Effector memory CD4-positive, alpha-beta T cell (primary cell): ENCODE data around the gene TIMM23B.
"Not testable (repeated sequence)": the region's sequence is repeated elsewhere in the genome, so short reads cannot be mapped to it uniquely, and the experiment has no call there.

Source experiments
- DNase-seq, 3 donors: peaks; one replicate each; pipeline ENCODE4 v3.0.0-alpha.2; 2020
- H3K27ac ChIP-seq: 2 replicates; pipeline ENCODE4 v1.7.0; 2013; ENCODE audit warnings: mild to moderate bottlenecking, low read length, moderate library complexity; ENCODE audit not compliant: insufficient read depth, poor library complexity, severe bottlenecking
- H3K27me3 ChIP-seq: replicated peaks from 2 replicates; pipeline ENCODE4 v1.7.0; 2013; ENCODE audit warnings: mild to moderate bottlenecking, low read length; ENCODE audit not compliant: insufficient read depth, control insufficient read depth, poor library complexity, severe bottlenecking
- H3K36me3 ChIP-seq: 2 replicates; pipeline ENCODE4 v1.7.0; 2013; ENCODE audit warnings: mild to moderate bottlenecking, low read length, moderate library complexity; ENCODE audit not compliant: control insufficient read depth, insufficient read depth
- H3K4me1 ChIP-seq: 2 replicates; pipeline ENCODE4 v1.7.0; 2013; ENCODE audit warnings: low read length, mild to moderate bottlenecking; ENCODE audit not compliant: control insufficient read depth, insufficient read depth, poor library complexity, severe bottlenecking
- H3K4me3 ChIP-seq: 2 replicates; pipeline ENCODE4 v1.7.0; 2013; ENCODE audit warnings: low read length, low read depth, mild to moderate bottlenecking; ENCODE audit not compliant: insufficient read depth, poor library complexity, severe bottlenecking
- H3K9me3 ChIP-seq: 2 replicates; pipeline ENCODE4 v1.7.0; 2013; ENCODE audit warnings: mild to moderate bottlenecking, low read length, moderate library complexity; ENCODE audit not compliant: control insufficient read depth

Gene TIMM23B

GRCh38 chr10:49972094-49972493 is 30.2 kb downstream of the TIMM23B start:
- H3K27ac ChIP-seq, H3K9me3 ChIP-seq, H3K27me3 ChIP-seq, H3K4me3 ChIP-seq, H3K36me3 ChIP-seq, H3K4me1 ChIP-seq, DNase-seq: not testable (repeated sequence)

- not testable (repeated sequence) for DNase-seq, H3K27me3 ChIP-seq, H3K27ac ChIP-seq, H3K36me3 ChIP-seq, H3K4me3 ChIP-seq, H3K9me3 ChIP-seq, H3K4me1 ChIP-seq
Measured at GRCh38 chr10:49977756-49978155, 35.9 kb downstream of the TIMM23B start.

- H3K4me3 ChIP-seq, H3K27me3 ChIP-seq, H3K9me3 ChIP-seq, H3K36me3 ChIP-seq, H3K27ac ChIP-seq, H3K4me1 ChIP-seq, DNase-seq: not testable (repeated sequence)
Measured at GRCh38 chr10:49987207-49987606, 45.4 kb downstream of the TIMM23B start.

GRCh38 chr10:49988376-49988775 is 46.5 kb downstream of the TIMM23B start, which contains the start of gene AGAP6:
Gene AGAP6, plus strand, starts transcription at chr10:49988406. Its CDS starts 310 bp downstream, at chr10:49988716.
- DNase-seq, H3K27ac ChIP-seq, H3K27me3 ChIP-seq, H3K9me3 ChIP-seq, H3K4me1 ChIP-seq, H3K36me3 ChIP-seq, H3K4me3 ChIP-seq: not testable (repeated sequence)

GRCh38 chr10:49995321-49995720 is 53.5 kb downstream of the TIMM23B start:
- not testable (repeated sequence) for H3K27me3 ChIP-seq, H3K4me3 ChIP-seq, H3K27ac ChIP-seq, H3K9me3 ChIP-seq, H3K4me1 ChIP-seq, DNase-seq, H3K36me3 ChIP-seq

- H3K4me1 ChIP-seq, H3K27me3 ChIP-seq, DNase-seq, H3K36me3 ChIP-seq, H3K27ac ChIP-seq, H3K4me3 ChIP-seq, H3K9me3 ChIP-seq: not testable (repeated sequence)
Measured at GRCh38 chr10:50014024-50014423, 72.2 kb downstream of the TIMM23B start.

GRCh38 chr10:50015596-50016220 is 73.9 kb downstream of the TIMM23B start:
- not testable (repeated sequence) for H3K4me3 ChIP-seq, H3K36me3 ChIP-seq, DNase-seq, H3K27ac ChIP-seq, H3K9me3 ChIP-seq, H3K4me1 ChIP-seq, H3K27me3 ChIP-seq

- H3K9me3 ChIP-seq, H3K27ac ChIP-seq, H3K4me1 ChIP-seq, H3K36me3 ChIP-seq, H3K4me3 ChIP-seq, H3K27me3 ChIP-seq, DNase-seq: not testable (repeated sequence)
Measured at GRCh38 chr10:50016926-50017325, 75.1 kb downstream of the TIMM23B start.

- H3K4me1 ChIP-seq, H3K36me3 ChIP-seq, H3K27ac ChIP-seq, H3K9me3 ChIP-seq, DNase-seq, H3K4me3 ChIP-seq, H3K27me3 ChIP-seq: not testable (repeated sequence)
Measured at GRCh38 chr10:50017646-50018045, 75.8 kb downstream of the TIMM23B start.

GRCh38 chr10:50019279-50019678 is 77.4 kb downstream of the TIMM23B start:
- not testable (repeated sequence) for H3K4me1 ChIP-seq, H3K9me3 ChIP-seq, H3K27me3 ChIP-seq, DNase-seq, H3K27ac ChIP-seq, H3K36me3 ChIP-seq, H3K4me3 ChIP-seq
